K562 (cell line): ENCODE data around the gene MLC1. TPM values are rescaled to one million over a fixed set of nuclear protein-coding genes. Genes with fewer than 3 reads are reported as not detected.

Experiments used
- ATAC-seq: fragments of 200-7000 bp; cut with Tn5 transposase; 3 replicates; pipeline ENCODE4 v1.9.1; 2020; ENCODE audit warnings: moderate library complexity
- Bru-seq: library from RNA; stranded (reverse); fragments of 400-500 nt; gene quantifications from one replicate; lab custom pipeline; 2021; lab: Mats Ljungman, UMichigan
- BruChase-seq, 2 experiments: library from RNA; stranded (reverse); fragments of 400-500 nt; gene quantifications; one replicate each; lab custom pipeline; 2021; lab: Mats Ljungman, UMichigan
- BruUV-seq: library from RNA; stranded (reverse); fragments of 400-500 nt; replicated peaks from 2 replicates; lab custom pipeline; 2021; lab: Mats Ljungman, UMichigan
- CTCF ChIA-PET: fragments of 300-600 bp; formaldehyde crosslinking; extraction: SDS; loops from one replicate; lab custom pipeline; 2021; ENCODE audit warnings: low intra/inter-chr PET ratio; lab: Yijun Ruan, JAX
- POLR2A ChIA-PET: fragments of 300-600, 350-650 bp; sonication (Branson Sonifier 250); formaldehyde crosslinking; extraction: SDS; loops from one replicate; lab custom pipeline; 2021; ENCODE audit warnings: antibody characterized with exemption, inconsistent platforms; lab: Yijun Ruan, JAX
- DNase-seq, 4 experiments: peaks; one replicate each; pipeline versions ENCODE4 v3.0.0 to v3.0.0-alpha.2; 2011 to 2018; ENCODE audit warnings: low spot score in 3 of 4, mixed read lengths in 3 of 4; ENCODE audit errors: extremely low read depth in 1 of 4
- FAIRE-seq: peaks from 2 replicates; lab custom pipeline; 2011; peaks lifted over from hg19 to GRCh38; lab: Jason Lieb, UNC
- H2AFZ ChIP-seq: 2 replicates; pipeline ENCODE4 v1.6.0; 2011; ENCODE audit warnings: low read depth, low read length, control low read depth, inconsistent platforms
- H3K27ac ChIP-seq: fragments of 200-600 bp; 3 replicates; pipeline ENCODE4 v1.8.0; 2011; ENCODE audit warnings: low read depth, mild to moderate bottlenecking, control low read depth, inconsistent platforms, low read length, moderate library complexity, mixed read lengths; ENCODE audit errors: extremely low read depth
- H3K27me3 ChIP-seq, 2 experiments: fragments of 300-600 bp in 1 of 2; 2 replicates in 1 of 2; 3 replicates in 1 of 2; pipeline versions ENCODE4 v1.6.0 to v1.8.0; 2011; ENCODE audit warnings: inconsistent platforms in 2 of 2, low read length in 2 of 2, mild to moderate bottlenecking in 1 of 2, mixed read lengths in 1 of 2, moderate library complexity in 1 of 2; ENCODE audit not compliant: control insufficient read depth in 2 of 2, insufficient read depth in 2 of 2
- H3K36me3 ChIP-seq: fragments of 300-600 bp; 3 replicates; pipeline ENCODE4 v1.8.0; 2011; ENCODE audit warnings: mild to moderate bottlenecking, low read length, inconsistent platforms; ENCODE audit not compliant: control insufficient read depth, insufficient read depth
- H3K4me1 ChIP-seq, 2 experiments: fragments of 200-600 bp in 1 of 2; replicated peaks in 1 of 2; 2 replicates in 1 of 2; 3 replicates in 1 of 2; pipeline versions ENCODE4 v1.5.1 to v1.8.0; 2011; ENCODE audit warnings: inconsistent platforms in 2 of 2, low read length in 2 of 2, mild to moderate bottlenecking in 1 of 2, mixed read lengths in 1 of 2, moderate library complexity in 1 of 2; ENCODE audit not compliant: control insufficient read depth in 2 of 2, insufficient read depth in 2 of 2
- H3K4me2 ChIP-seq: 2 replicates; pipeline ENCODE4 v1.6.1; 2011; ENCODE audit warnings: low read length, control low read depth, inconsistent platforms, mixed read lengths; ENCODE audit not compliant: insufficient read depth
- H3K4me3 ChIP-seq: fragments of 200-600 bp; sonication (generic), shearing (Covaris generic); 2 replicates; pipeline ENCODE4 v1.5.1; 2016; ENCODE audit warnings: control low read depth, inconsistent platforms
- H3K79me2 ChIP-seq: fragments of 200-600 bp; 3 replicates; pipeline ENCODE4 v1.8.0; 2011; ENCODE audit warnings: low read length, inconsistent platforms; ENCODE audit not compliant: control insufficient read depth, insufficient read depth
- H3K9ac ChIP-seq, 2 experiments: 2 replicates each; pipeline versions ENCODE4 v1.6.0 to v1.6.1; 2011; ENCODE audit warnings: low read depth in 2 of 2, low read length in 2 of 2, control low read depth in 1 of 2, inconsistent platforms in 1 of 2, mild to moderate bottlenecking in 1 of 2, mixed read lengths in 1 of 2; ENCODE audit not compliant: insufficient read depth in 1 of 2
- H3K9me1 ChIP-seq: one replicate; pipeline ENCODE4 v1.6.0; 2011; ENCODE audit warnings: inconsistent platforms, mild to moderate bottlenecking, low read length, moderate library complexity; ENCODE audit not compliant: control insufficient read depth, insufficient read depth
- H3K9me3 ChIP-seq: replicated peaks from 2 replicates; pipeline ENCODE4 v1.5.1; 2011; ENCODE audit warnings: low read depth, low read length, inconsistent platforms; ENCODE audit not compliant: control insufficient read depth, insufficient read depth
- H4K20me1 ChIP-seq: replicated peaks from 2 replicates; pipeline ENCODE4 v1.6.1; 2011; ENCODE audit warnings: low read length, inconsistent platforms, mixed read lengths; ENCODE audit not compliant: control insufficient read depth, insufficient read depth
- CBFA2T3 ChIP-seq: fragments of 450-650 bp; IDR thresholded peaks from 2 replicates; pipeline ENCODE4 v1.6.1; 2017
- CXXC5 ChIP-seq: fragments of 250-450 bp; sonication (Bioruptor Pico); IDR thresholded peaks from 2 replicates; pipeline ENCODE4 v1.8.0; 2022; ENCODE audit warnings: inconsistent platforms, mild to moderate bottlenecking, moderate library complexity
- EGR1 ChIP-seq: fragments of 450-650 bp; conservative IDR thresholded peaks from 2 replicates; pipeline ENCODE4 v1.6.1; 2017; ENCODE audit warnings: mild to moderate bottlenecking
- HMG20B ChIP-seq: fragments of 250-450 bp; sonication (Bioruptor Pico); IDR thresholded peaks from 2 replicates; pipeline ENCODE4 v1.5.0; 2021; ENCODE audit warnings: mild to moderate bottlenecking
- L3MBTL2 ChIP-seq: fragments of 450-650 bp; IDR thresholded peaks from 2 replicates; pipeline ENCODE4 v1.6.1; 2016; ENCODE audit warnings: mild to moderate bottlenecking, moderate library complexity
- MITF ChIP-seq: IDR thresholded peaks from 2 replicates; pipeline ENCODE4 v1.6.1; 2014; ENCODE audit warnings: antibody characterized with exemption
- NBN ChIP-seq: fragments of 450-650 bp; IDR thresholded peaks from 2 replicates; pipeline ENCODE4 v1.6.1; 2016; ENCODE audit warnings: low read depth, mild to moderate bottlenecking
- NCOA2 ChIP-seq, 2 experiments: fragments of 450-650 bp; IDR thresholded peaks; 2 replicates each; pipeline ENCODE4 v1.6.1; 2018; ENCODE audit warnings: mild to moderate bottlenecking in 2 of 2, moderate library complexity in 1 of 2; ENCODE audit not compliant: partially characterized antibody in 2 of 2
- POLR2AphosphoS2 ChIP-seq: IDR thresholded peaks from 2 replicates; pipeline ENCODE4 v1.6.1; 2012; ENCODE audit warnings: low read length, improper control_type of control experiment
- TAF9B ChIP-seq: fragments of 450-650 bp; IDR thresholded peaks from 2 replicates; pipeline ENCODE4 v1.6.1; 2018; ENCODE audit warnings: mild to moderate bottlenecking; ENCODE audit not compliant: partially characterized antibody
- ZNF280B ChIP-seq: fragments of 250-450 bp; sonication (Bioruptor Pico); IDR thresholded peaks from 2 replicates; pipeline ENCODE4 v1.5.1; 2021; ENCODE audit warnings: mild to moderate bottlenecking
- WGBS: fragments of 100-300 bp; shearing (Covaris generic); methylation state at CpG from one replicate; pipeline ENCODE4 v1.1.6; 2016; ENCODE audit warnings: low coverage, mixed read lengths; ENCODE audit not compliant: insufficient coverage; ENCODE audit errors: missing lambda C conversion rate; 5-methylcytosine and 5-hydroxymethylcytosine counted together
- in situ Hi-C: fragments of 300-500 bp; cut with MboI; formaldehyde crosslinking; loops from 4 replicates; pipeline ENCODE4 v1.15.0; 2018; ENCODE audit warnings: inconsistent platforms, mixed read lengths
- intact Hi-C: fragments of 100-400 bp; cut with micrococcal nuclease; formaldehyde crosslinking; loops from 2 replicates; pipeline ENCODE4 v1.14.2; 2022
- long read RNA-seq, 3 experiments: library from polyadenylated mRNA in 2 of 3; library from RNA in 1 of 3; unstranded in 2 of 3; stranded (forward) in 1 of 3; transcript quantifications; one replicate each; pipeline ENCODE4 v2.0.0, GENCODE V29; 2019 to 2022
- polyA minus RNA-seq, 3 experiments: library from RNA; depleted of rRNA, polyadenylated mRNA; stranded (reverse); fragments of >200 nt; gene quantifications; 2 replicates each; pipeline ENCODE4 v1.2.3, GENCODE V29; 2011
- polyA plus RNA-seq, 8 experiments: library from polyadenylated mRNA; depleted of rRNA in 4 of 8; stranded (reverse) in 5 of 8; unstranded in 3 of 8; fragments of >200 nt; fragmentation: Nextera tagmentation in 2 of 8; fragmentation: Illumina TruSeq in 1 of 8; extraction: Ambion mirVana in 2 of 8; extraction: Trizol in 1 of 8; gene quantifications; 2 replicates each; pipeline versions ENCODE4 v1.2.1 to v1.2.3, GENCODE V29; 2011 to 2014; ENCODE audit warnings: inconsistent platforms in 1 of 8, missing spikeins in 1 of 8
- total RNA-seq, 7 experiments: library from RNA; depleted of rRNA in 6 of 7; stranded (reverse); fragments of >200 nt in 6 of 7; fragmentation: Illumina TruSeq in 2 of 7; extraction: Trizol in 2 of 7; gene quantifications; 2 replicates each; pipeline versions ENCODE4 v1.2.1 to v1.2.3, GENCODE V29; 2011 to 2021; ENCODE audit warnings: low replicate concordance in 1 of 7
- TF ChIP-seq, protein P1 (sequence below): fragments of 200-800 bp; sonication (Bioruptor generic); IDR thresholded peaks from 2 replicates; pipeline ENCODE4 v1.6.1; 2017; ENCODE audit warnings: missing genetic modification characterization, missing compliant biosample characterization

MLC1 gene
- total RNA-seq (2011; cell fraction: chromatin; rRNA removed; ENCODE audit: low replicate concordance) = 0.39 and 1.0 TPM in 2 replicates
- 0.92 and 1.0 TPM in 2 replicates for total RNA-seq (2011; cell fraction: nucleolus; rRNA removed)
- 0.51 and 0.61 TPM in 2 replicates for total RNA-seq (2011; cell fraction: nucleoplasm; rRNA removed)
- total RNA-seq (2014; rRNA removed) (0.24 and 0.27 TPM in 2 replicates), total RNA-seq (2014; rRNA removed; fragmentation: Illumina TruSeq; extraction: Trizol) (0.06 and 0.15 TPM in 2 replicates), total RNA-seq (2015; rRNA removed; fragmentation: Illumina TruSeq; extraction: Trizol) (0.98 and 1.1 TPM in 2 replicates), total RNA-seq (2021) (0.54 and 0.66 TPM in 2 replicates), polyA plus RNA-seq (2011; rRNA removed) (0.22 and 0.85 TPM in 2 replicates), polyA plus RNA-seq (2014; fragmentation: Illumina TruSeq; extraction: Trizol) (0.36 and 0.39 TPM in 2 replicates), polyA plus RNA-seq (2014; fragmentation: Nextera tagmentation; extraction: Ambion mirVana) (under 1 TPM; 0.06 to 0.13 TPM), polyA plus RNA-seq (2014; rRNA removed) (0.38 and 0.91 TPM in 2 replicates), polyA minus RNA-seq (2011; rRNA and poly(A)+ RNA removed) (0.15 and 1.4 TPM in 2 replicates), Bru-seq, nascent RNA (percentile 23 among the genes with signal in this experiment), BruChase-seq, experiment 1, labeled RNA remaining after a 2-hour chase (percentile 17 among the genes with signal in this experiment), BruChase-seq, experiment 2, labeled RNA remaining after a 6-hour chase (percentile 20 among the genes with signal in this experiment)
- polyA plus RNA-seq (2011; cell fraction: cytosol; rRNA removed) = 0.37 and 1.4 TPM in 2 replicates
- polyA plus RNA-seq (2011; cell fraction: nucleus; rRNA removed) = 0.49 and 1.1 TPM in 2 replicates
- 1.8 and 2.2 TPM in 2 replicates for polyA plus RNA-seq (2012)
- 1.3 TPM in 1 of 2 replicates, not detected in the other for polyA minus RNA-seq (2011; cell fraction: cytosol; rRNA and poly(A)+ RNA removed)
- polyA minus RNA-seq (2011; cell fraction: nucleus; rRNA and poly(A)+ RNA removed) = 0.11 and 0.27 TPM in 2 replicates
- long read RNA-seq, experiment 1, partial matches to known transcripts = 0 of 1 reads
- long read RNA-seq, experiment 1, other reads (novel, unspliced or antisense) = 1 of 1 reads
- long read RNA-seq, experiment 2 = 0 reads
- long read RNA-seq, experiment 3 = 0 reads

DNA sequence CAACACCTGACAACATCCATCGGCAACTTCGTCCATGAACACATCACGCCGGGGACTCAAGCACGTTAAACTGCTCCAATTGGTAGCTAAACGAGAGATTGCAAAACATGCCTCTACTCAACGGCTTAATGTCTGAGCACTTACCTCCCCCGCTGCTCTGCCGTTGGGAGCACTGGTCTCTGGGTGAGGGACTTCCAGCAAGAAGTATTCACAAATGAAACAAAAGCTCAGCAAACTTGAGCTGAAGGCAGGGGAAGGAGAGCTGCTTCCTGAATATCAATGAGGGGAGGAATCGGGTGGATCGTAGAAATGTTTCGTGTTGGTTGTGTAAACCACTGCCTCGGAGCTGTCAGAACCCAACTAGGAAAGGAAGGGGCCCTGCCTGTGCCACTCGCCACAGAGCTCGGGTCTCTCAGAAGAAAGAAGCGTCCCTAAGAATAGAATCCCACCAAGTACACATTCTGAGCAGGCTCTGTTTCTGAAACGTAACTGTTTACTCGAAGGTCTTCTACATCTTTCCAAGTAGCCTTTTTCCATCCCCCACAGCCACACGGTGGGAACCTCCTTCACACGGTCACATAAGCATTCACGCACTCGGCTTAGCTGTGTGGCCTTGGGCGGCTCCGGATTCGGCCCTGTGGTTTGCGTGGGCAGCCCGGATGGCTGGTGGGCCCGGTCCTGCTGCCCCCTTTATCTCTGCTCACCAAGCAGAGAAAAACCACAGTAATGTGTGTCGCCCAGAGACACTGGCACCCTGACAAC, at the start of gene MLC1:
MLC1 (minus strand) TSS at position 216 of the 762 bp plus-strand sequence. CDS start 524 bp downstream, outside the sequence.
- peaks cover 10 to 19% of the 10 kb centered on the region in 2 experiments; a peak in 4 of 5 replicates for H3K4me1 ChIP-seq
- ChIA-PET POLR2A (interaction anchor here (0.6 to 2.0 kb wide), 5 partner anchors 18 to 633 kb away, joined by 3 to 5 read pairs (median 4); no protein-coding TSS in a partner anchor), CTCF (no interaction called here)
- 0 out of 2 replicates have a peak within 1 kb of the TSS, but pooled peaks have one; percentile 11 for H3K4me3 ChIP-seq
- 17% methylated on average over 26 of the region's 29 CpGs for WGBS
- H4K20me1 ChIP-seq = no peaks in the 10 kb centered on the region
- peak within 1 kb of the TSS in 1 of 2 experiments; percentile 43; a peak in 2 of 4 replicates for H3K9ac ChIP-seq
- in situ Hi-C loops (no loop called here), intact Hi-C loops (no loop called here)
- BruUV-seq = no TSS peak
- peaks cover 4% of the 10 kb centered on the region for H3K9me3 ChIP-seq
- DNase-seq (peak in 3 of 4 experiments; percentile 36 to 51 (median 49)), FAIRE-seq (peak; percentile 82), ATAC-seq (no peak; the same call in 1 of the 3 replicates)
- H3K27ac ChIP-seq = peak within 1 kb of the TSS; percentile 60; the same call in 1 of the 3 replicates
- no peaks in the 10 kb centered on the region for H3K36me3 ChIP-seq
- no peaks in the 10 kb centered on the region for H3K79me2 ChIP-seq
- no peak within 1 kb of the TSS for H2AFZ ChIP-seq
- no peak within 1 kb of the TSS; the same call in 1 of the 2 replicates for H3K4me2 ChIP-seq
- no peaks in the 10 kb centered on the region for H3K9me1 ChIP-seq
- no peaks in the 10 kb centered on the region for H3K27me3 ChIP-seq
- no peak for TF ChIP-seq POLR2AphosphoS2
- no peak for TF ChIP-seq NBN
- TF ChIP-seq, protein P1, sequence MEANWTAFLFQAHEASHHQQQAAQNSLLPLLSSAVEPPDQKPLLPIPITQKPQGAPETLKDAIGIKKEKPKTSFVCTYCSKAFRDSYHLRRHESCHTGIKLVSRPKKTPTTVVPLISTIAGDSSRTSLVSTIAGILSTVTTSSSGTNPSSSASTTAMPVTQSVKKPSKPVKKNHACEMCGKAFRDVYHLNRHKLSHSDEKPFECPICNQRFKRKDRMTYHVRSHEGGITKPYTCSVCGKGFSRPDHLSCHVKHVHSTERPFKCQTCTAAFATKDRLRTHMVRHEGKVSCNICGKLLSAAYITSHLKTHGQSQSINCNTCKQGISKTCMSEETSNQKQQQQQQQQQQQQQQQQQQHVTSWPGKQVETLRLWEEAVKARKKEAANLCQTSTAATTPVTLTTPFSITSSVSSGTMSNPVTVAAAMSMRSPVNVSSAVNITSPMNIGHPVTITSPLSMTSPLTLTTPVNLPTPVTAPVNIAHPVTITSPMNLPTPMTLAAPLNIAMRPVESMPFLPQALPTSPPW (CRISPR knock-in tag) = no peak
- no peak for TF ChIP-seq ZNF280B (CRISPR knock-in tag)
- no peak for TF ChIP-seq NCOA2 (IDR thresholded peaks at IDR 0.05; ENCODE audit: partially characterized antibody in 2 of 2)
- TF ChIP-seq HMG20B (CRISPR knock-in tag) = no peak
- TF ChIP-seq CBFA2T3 = peak; percentile 60; the same call in 1 of the 2 replicates
- no peak for TF ChIP-seq CXXC5
- peak; percentile 71; the same call in 1 of the 2 replicates for TF ChIP-seq EGR1
- TF ChIP-seq TAF9B = no peak
- TF ChIP-seq MITF = no peak
- TF ChIP-seq L3MBTL2 = peak; percentile 37; the same call in 1 of the 2 replicates
